SHP77 (cell line): ENCODE measurements around the gene RAB9B.
"Not testable (repeated sequence)": the region's sequence is repeated elsewhere in the genome, so short reads cannot be mapped to it uniquely, and the experiment has no call there.

Source experiments
- DNase-seq, 2 experiments: peaks; one replicate each; lab custom pipeline; 2025; lab: John Stamatoyannopoulos, UW

Gene RAB9B, protein sequence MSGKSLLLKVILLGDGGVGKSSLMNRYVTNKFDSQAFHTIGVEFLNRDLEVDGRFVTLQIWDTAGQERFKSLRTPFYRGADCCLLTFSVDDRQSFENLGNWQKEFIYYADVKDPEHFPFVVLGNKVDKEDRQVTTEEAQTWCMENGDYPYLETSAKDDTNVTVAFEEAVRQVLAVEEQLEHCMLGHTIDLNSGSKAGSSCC

GRCh38 chrX:103831803-103832544 lies at the start of gene RAB9B:
Gene RAB9B, minus strand, starts transcription at chrX:103832257. Its CDS starts 6,473 bp downstream, at chrX:103825784.
- peak; percentile 8 to 24 for DNase-seq

DNA sequence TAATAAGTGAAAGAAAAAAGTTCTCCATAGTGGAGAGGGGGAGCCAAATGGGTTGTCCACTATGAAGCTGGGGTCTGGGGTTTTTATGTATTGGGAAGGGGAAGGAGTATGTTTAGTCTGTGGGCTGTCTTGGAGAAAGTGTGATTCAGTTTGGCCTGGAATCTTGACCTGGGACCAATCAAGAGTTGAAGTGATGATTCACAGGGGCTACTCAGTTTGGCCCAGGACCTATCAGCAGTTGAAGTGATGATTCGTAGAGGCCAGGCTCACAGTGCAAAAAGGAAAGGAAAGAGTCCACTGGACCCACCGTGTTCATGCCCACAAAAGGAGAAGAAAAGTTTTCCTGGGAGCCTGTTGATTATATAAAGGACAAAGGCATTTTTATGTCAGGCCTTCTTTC lies 47.3 kb upstream of the RAB9B start:
- no peak for DNase-seq

- no peak for DNase-seq
Observed at GRCh38 chrX:103878466-103879122, 46.5 kb upstream of the RAB9B start.

- no peak for DNase-seq
Observed at GRCh38 chrX:103877571-103877970, 45.5 kb upstream of the RAB9B start.

- no peak for DNase-seq
Observed at GRCh38 chrX:103864886-103865534, 33.0 kb upstream of the RAB9B start.

- no peak for DNase-seq
Observed at GRCh38 chrX:103864149-103864548, 32.1 kb upstream of the RAB9B start.

- DNase-seq = no peak
Observed at GRCh38 chrX:103861200-103861599, 29.1 kb upstream of the RAB9B start.

DNA sequence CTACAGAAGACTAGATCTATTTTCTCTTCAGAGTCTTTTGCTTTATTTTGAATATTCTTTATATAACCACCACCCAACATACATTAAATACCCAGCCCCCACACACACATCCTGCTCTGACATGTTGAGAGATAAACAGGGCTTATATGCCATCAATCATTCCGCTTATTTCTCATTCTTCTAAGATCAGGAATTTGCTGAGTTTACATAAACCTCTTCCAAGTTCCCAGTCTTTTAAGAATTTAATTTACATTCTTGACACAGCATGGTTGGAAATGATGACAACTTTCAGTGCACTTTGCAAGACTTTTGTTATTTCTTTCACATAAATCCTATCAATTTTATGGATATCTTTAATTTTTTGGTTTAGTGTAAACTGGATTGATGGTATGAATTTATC lies 17.5 kb upstream of the RAB9B start:
- DNase-seq = no peak

DNA sequence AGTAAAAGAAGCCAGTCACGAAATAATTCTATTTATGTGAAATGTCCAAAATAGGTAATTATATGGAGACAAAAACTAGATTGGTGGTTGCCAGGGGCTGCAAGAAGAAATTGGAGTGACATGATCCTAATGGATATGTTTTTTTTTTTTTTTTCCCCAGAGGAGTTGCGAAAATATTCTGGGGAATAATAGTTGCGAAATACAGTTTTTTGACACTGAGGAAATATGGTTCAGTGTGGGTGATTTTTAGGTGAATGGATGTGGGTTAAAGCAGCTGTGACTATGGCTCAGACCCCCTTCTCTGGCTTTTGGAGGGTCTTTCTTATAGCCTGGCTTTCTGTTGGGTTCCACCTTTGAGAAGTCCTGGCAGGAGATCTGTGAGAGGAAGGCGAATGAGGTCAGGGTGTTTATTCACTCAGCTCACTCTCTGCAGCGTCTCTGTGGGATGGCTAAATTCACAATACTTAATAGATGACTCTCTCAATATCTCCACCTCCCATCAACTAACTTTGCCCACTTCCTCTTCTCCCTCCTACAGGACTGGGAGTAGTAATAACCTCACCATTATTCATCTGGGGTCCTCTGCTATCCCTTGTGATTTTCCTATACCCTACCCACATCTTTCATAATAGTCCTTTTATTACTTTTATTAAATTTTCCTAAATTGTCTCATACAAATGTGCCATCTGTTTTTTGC lies 15.3 kb upstream of the RAB9B start:
- no peak for DNase-seq

- no peak for DNase-seq
Observed at GRCh38 chrX:103846386-103846785, 14.3 kb upstream of the RAB9B start.

- DNase-seq = peak in 1 of 2 experiments; percentile 22
Observed at GRCh38 chrX:103845165-103845653, 13.2 kb upstream of the RAB9B start.

DNA sequence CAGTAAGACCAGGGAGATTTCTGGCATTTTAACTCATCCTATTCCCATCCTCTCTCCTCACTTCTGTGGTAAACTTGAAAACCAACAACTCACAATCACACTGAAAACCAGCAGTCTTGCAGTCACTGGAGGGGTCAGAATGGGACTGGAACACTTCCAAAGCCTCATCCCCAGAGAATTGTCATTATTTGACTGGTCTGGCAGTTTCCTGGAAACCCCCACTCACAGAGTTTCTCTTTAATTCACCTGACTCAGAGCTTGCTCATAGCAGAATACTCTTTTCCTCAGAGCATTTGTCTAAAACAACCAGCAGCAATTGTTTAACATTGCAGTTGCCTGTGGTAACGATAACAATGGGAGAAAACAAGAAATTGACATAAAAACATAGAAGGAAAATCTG lies 7.3 kb upstream of the RAB9B start:
- no peak for DNase-seq

GRCh38 chrX:103831342-103831802 lies 685 bp downstream of the RAB9B start:
- peak in 1 of 2 experiments; percentile 39 for DNase-seq

DNA sequence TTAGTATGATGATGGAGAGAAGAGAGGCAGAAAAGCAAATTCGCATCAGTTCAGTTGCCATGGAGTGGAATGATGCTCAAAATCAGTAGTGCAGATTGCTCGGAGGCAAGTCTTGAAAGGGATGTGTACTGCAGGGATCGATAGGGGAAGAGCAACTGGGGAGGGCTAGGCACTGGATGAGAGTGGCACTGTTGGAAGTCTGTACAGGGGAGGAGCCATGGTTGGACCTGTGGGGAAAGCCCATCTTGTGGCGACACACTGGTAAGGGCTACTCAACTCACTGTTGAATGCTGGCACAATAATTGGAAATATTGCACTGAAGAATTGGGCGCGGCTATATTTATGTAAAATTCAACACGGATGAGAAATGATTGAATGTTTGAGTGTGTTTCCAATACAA lies 1.2 kb downstream of the RAB9B start:
- no peak for DNase-seq

GRCh38 chrX:103828529-103828928 lies 3.5 kb downstream of the RAB9B start:
- no peak for DNase-seq

DNA sequence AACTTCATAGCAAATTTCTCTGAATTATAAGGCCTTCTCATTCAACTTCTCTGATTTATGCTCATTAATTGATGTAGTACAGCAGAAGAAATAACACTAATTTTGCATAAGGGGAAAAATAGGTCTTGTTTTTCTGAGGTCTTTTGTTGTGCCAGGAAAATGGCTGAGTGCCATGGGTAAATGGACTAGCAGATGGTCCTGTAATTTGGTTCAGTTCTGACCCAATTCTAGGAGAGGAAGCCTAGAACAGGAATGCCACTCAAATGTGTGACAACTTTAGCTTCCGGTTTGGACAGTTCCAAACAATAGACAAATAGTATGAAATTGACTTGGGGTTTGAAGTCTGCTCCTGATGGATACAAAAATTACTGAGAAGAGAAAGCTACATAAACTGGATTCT lies 6.2 kb downstream of the RAB9B start:
- no peak for DNase-seq

GRCh38 chrX:103823591-103823990 lies 8.5 kb downstream of the RAB9B start:
- no peak for DNase-seq

DNA sequence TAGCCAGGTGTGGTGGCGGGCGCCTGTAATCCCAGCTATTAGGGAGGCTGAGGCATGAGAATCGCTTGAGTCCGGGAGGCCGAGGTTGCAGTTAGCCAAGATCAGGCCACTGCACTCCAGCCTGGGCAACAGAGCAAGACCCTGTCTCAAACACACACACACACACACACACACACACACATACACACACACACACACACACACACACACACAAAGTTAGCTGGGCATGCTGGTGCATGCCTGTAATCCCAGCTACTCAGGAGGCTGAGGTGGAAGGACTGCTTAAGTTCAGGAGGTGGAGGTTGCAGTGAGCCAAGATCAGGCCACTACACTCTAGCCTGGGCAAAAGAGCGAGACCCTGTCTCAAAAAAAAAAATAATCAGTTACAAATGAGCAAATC lies 11.3 kb downstream of the RAB9B start:
- not testable (repeated sequence) for DNase-seq

DNA sequence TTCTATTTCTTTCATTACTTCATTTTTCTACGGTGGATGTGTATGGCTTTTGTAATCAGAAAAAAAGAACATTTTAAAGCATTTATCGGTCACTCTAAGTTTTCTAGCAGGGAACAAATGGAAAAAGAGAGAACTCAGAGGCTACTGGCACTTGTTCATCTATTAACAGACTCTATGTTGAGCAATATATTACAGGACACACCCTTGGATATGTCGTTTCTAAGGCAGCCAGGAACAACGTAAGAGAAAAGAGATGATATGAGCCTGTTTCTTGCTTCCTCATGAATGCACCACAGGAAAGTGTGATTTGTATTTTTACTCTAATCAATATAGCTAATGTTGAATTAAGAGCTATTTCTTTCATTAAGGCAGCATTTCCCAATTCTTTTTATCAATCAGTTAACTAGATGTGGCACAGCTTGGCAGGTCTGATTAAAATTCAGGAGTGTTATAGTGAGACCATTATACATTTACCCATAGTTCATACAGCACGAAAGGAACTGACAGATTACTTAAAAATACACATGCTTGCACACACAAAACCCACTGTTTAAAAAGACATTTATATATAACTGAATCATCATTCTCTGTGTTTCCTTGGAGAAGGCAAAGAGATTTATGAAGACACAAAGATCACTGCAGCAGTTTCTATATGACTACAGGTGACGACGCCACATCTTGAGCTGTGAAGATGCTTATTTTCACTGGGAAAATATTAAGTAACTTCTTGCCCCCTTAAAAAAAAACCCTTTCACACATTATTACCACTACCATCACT lies 13.0 kb downstream of the RAB9B start:
- DNase-seq = no peak

DNA sequence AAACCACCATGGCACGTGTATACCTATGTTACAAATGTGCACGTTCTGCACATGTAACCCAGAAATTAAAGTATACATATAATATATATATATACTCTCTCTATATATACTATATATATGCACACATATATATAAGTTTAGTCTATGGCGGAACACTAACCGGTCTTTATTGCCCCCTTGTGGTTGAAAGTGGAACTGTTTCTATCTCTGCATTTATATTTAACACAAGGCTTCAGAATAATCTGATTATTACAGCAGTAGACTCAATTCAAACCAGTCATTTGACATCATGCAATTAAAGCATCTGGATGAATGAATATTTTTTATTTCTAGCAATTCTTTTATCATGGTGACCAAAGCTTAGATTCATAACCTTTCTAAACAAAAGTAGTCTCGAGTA lies 14.6 kb downstream of the RAB9B start:
- DNase-seq = no peak

- DNase-seq = not testable (repeated sequence)
Observed at GRCh38 chrX:103817101-103817500, 15.0 kb downstream of the RAB9B start.
